Activated CD8-positive, alpha-beta memory T cell treated with anti-CD3 and anti-CD28 coated beads, Interleukin-2, amount 10 ng/mL, durations not matched to agents 7 days and 5 days (primary cell): ENCODE results near the gene SIGLEC10. TPM values are rescaled to one million over a fixed set of nuclear protein-coding genes. Genes with fewer than 3 reads are reported as not detected.

Experiments
- ATAC-seq: fragments of 150-1000 bp; cut with Tn5 transposase; one replicate; pipeline ENCODE4 v1.10.0; 2021; ENCODE audit warnings: moderate library complexity
- CTCF ChIA-PET: fragments of 350-600 bp; sonication (Branson Sonifier 250); formaldehyde crosslinking; loops from one replicate; lab custom pipeline; 2021; ENCODE audit warnings: antibody characterized with exemption; lab: Charles Lee
- DNase-seq: peaks from one replicate; pipeline ENCODE4 v3.0.0-alpha.2; 2020
- H3K27ac Mint-ChIP-seq: one replicate; pipeline ENCODE4 v1.8.0; 2021; ENCODE audit warnings: mild to moderate bottlenecking, mixed read lengths
- H3K27me3 Mint-ChIP-seq: one replicate; pipeline ENCODE4 v1.8.0; 2021; ENCODE audit warnings: mixed read lengths
- H3K36me3 Mint-ChIP-seq: one replicate; pipeline ENCODE4 v1.8.0; 2021; ENCODE audit warnings: mild to moderate bottlenecking, mixed read lengths
- H3K4me1 Mint-ChIP-seq: one replicate; pipeline ENCODE4 v1.8.0; 2021; ENCODE audit warnings: mixed read lengths
- H3K4me3 Mint-ChIP-seq: one replicate; pipeline ENCODE4 v1.8.0; 2021; ENCODE audit warnings: mild to moderate bottlenecking, moderate library complexity, mixed read lengths
- H3K9me3 Mint-ChIP-seq: one replicate; pipeline ENCODE4 v1.8.0; 2022; ENCODE audit warnings: low read depth, mixed read lengths
- total RNA-seq, 2 experiments: library from RNA; stranded (reverse); gene quantifications; one replicate each; pipeline ENCODE4 v1.2.3, GENCODE V29; 2021

Gene SIGLEC10
- total RNA-seq, 2 experiments from 2014 or later: 1.4 to 2.1 TPM

GRCh38 chr19:51366389-51367254, 50.8 kb downstream of the SIGLEC10 start:
- CTCF ChIA-PET: interaction anchor here (0.9 to 7.9 kb wide), 8 partner anchors 12 to 75 kb away, joined by 3 to 97 read pairs (median 4); no protein-coding TSS in a partner anchor
- ATAC-seq (peak; percentile 57), DNase-seq (peak; percentile 98)
- H3K9me3 Mint-ChIP-seq: no peaks in the 10 kb centered on the region
- H3K27ac Mint-ChIP-seq: peak overlapping the region; percentile 98
- peaks cover 51% of the 10 kb centered on the region for H3K4me1 Mint-ChIP-seq
- peaks cover 26% of the 10 kb centered on the region for H3K36me3 Mint-ChIP-seq
- H3K4me3 Mint-ChIP-seq: peak overlapping the region; percentile 97
- no peaks in the 10 kb centered on the region for H3K27me3 Mint-ChIP-seq

GRCh38 chr19:51365965-51366388, 51.5 kb downstream of the SIGLEC10 start, which contains the start of gene ETFB:
Gene ETFB (minus strand): TSS chr19:51366388. CDS start chr19:51366326, 62 bp downstream.
- Mint-ChIP-seq H3K4me3 (peak within 1 kb of the TSS; percentile 97), H3K9me3 (no peaks in the 10 kb centered on the region), H3K27me3 (no peaks in the 10 kb centered on the region), H3K36me3 (peaks cover 20% of the 10 kb centered on the region), H3K27ac (peak within 1 kb of the TSS; percentile 98), H3K4me1 (peaks cover 54% of the 10 kb centered on the region)
- no peak for ATAC-seq
- no peak for DNase-seq
- CTCF ChIA-PET: interaction anchor here (0.7 to 1.9 kb wide), 8 partner anchors 9 to 76 kb away, joined by 3 to 14 read pairs (median 4); no protein-coding TSS in a partner anchor

- DNase-seq (peak; percentile 51), ATAC-seq (no peak)
- CTCF ChIA-PET: interaction anchor here (0.7 to 1.9 kb wide), 8 partner anchors 9 to 76 kb away, joined by 3 to 14 read pairs (median 4); no protein-coding TSS in a partner anchor
- Mint-ChIP-seq H3K27ac (peak overlapping the region; percentile 98), H3K27me3 (no peaks in the 10 kb centered on the region), H3K36me3 (peaks cover 14% of the 10 kb centered on the region), H3K4me3 (peak overlapping the region; percentile 97), H3K4me1 (peaks cover 58% of the 10 kb centered on the region), H3K9me3 (no peaks in the 10 kb centered on the region)
Measured at GRCh38 chr19:51365211-51365964, 52.1 kb downstream of the SIGLEC10 start.

DNA sequence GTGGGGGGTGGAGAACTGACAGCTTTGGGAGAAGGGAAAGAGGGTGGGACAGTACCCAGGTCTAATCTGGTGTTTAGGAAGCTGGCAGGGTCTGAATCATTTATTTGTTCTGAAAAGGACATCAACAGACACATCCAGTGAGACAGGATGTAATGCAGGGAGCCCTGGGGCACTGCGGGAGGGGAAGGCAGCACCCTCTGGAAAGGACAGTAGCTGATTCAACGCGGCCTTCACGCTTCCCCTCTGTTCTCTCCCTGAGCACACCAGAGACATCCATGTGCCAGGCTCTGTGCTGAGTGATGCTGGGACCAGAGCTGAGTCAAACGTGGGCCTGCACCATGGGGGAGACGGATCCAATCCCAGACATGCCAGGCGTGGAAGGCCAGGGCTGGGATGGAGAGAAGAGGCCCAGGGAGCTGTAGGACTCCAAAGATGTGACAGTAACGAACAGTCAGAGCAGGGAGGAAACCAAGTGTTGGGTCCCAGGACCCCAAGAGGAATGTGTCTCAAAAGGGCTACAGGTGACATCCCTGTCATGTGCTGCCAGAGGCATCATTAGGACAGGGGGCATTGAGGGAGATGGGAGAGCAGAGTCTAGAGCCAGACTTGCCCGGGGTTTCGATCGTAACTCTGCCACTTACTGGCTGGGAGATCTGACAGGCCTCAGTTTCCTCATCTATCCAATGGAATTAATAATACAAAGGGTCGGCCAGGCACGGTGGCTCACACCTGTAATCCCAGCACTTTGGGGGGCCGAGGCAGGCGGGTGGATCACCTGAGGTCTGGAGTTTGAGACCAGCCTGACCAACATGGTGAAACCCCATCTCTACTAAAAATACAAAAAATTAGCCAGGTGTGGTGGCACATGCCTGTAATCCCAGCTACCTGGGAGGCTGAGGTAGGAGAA, 53.0 kb downstream of the SIGLEC10 start:
- no peak for ATAC-seq

GRCh38 chr19:51361239-51361638, 56.2 kb downstream of the SIGLEC10 start:
- no peak for ATAC-seq
- CTCF ChIA-PET: interaction anchor here (0.7 to 2.7 kb wide), 5 partner anchors 33 to 201 kb away, joined by 3 to 7 read pairs (median 3); no protein-coding TSS in a partner anchor
- H3K4me1 Mint-ChIP-seq: peaks cover 54% of the 10 kb centered on the region
- no peak overlapping the region for H3K27ac Mint-ChIP-seq
- no peaks in the 10 kb centered on the region for H3K27me3 Mint-ChIP-seq
- no peaks in the 10 kb centered on the region for H3K9me3 Mint-ChIP-seq
- peaks cover 15% of the 10 kb centered on the region for H3K36me3 Mint-ChIP-seq
- no peak overlapping the region for H3K4me3 Mint-ChIP-seq
- no peak for DNase-seq

More for the DNA sequence above, 53.0 kb downstream of the SIGLEC10 start:
- no peaks in the 10 kb centered on the region for H3K9me3 Mint-ChIP-seq
- CTCF ChIA-PET: interaction anchor here (0.8 to 1.9 kb wide), 2 partner anchors 25 to 60 kb away, joined by 3 to 14 read pairs; no protein-coding TSS in a partner anchor
- no peak for DNase-seq
- H3K36me3 Mint-ChIP-seq: peaks cover 11% of the 10 kb centered on the region
- H3K4me3 Mint-ChIP-seq: peak overlapping the region; percentile 38
- H3K4me1 Mint-ChIP-seq: peaks cover 58% of the 10 kb centered on the region
- no peaks in the 10 kb centered on the region for H3K27me3 Mint-ChIP-seq
- peak overlapping the region; percentile 41 for H3K27ac Mint-ChIP-seq

Other genes with a start within 250 kb of the SIGLEC10 start
- gene CD33, start 192.6 kb downstream of the SIGLEC10 start, total RNA-seq: 1 to 10 TPM in 1 of 2 experiments, under 1 TPM in 1; 0.96 to 6.2 TPM
- gene SIGLECL1, start 166.6 kb downstream of the SIGLEC10 start, total RNA-seq: not detected
- gene IGLON5, start 106.0 kb downstream of the SIGLEC10 start, total RNA-seq: under 1 TPM; 0.18 to 0.23 TPM
- gene VSIG10L, start 75.5 kb downstream of the SIGLEC10 start, total RNA-seq: 1 to 10 TPM; 1.8 to 2.2 TPM
- 100 to 1,000 TPM; 121 to 123 TPM for gene ETFB, start 51.3 kb downstream of the SIGLEC10 start, total RNA-seq
- 10 to 100 TPM; 19.1 to 27.8 TPM for gene CLDND2, start 48.6 kb downstream of the SIGLEC10 start, total RNA-seq
- 1,000 to 10,000 TPM in 1 of 2 experiments, 100 to 1,000 TPM in 1; 852 to 1,014 TPM for gene NKG7, start 45.0 kb downstream of the SIGLEC10 start, total RNA-seq
- under 1 TPM in 1 of 2 experiments, not detected in 1; 0.23 TPM for gene LIM2, start 29.7 kb downstream of the SIGLEC10 start, total RNA-seq
- gene C19orf84, start 27.1 kb downstream of the SIGLEC10 start, total RNA-seq: not detected
- gene SIGLEC8, start 40.8 kb upstream of the SIGLEC10 start, total RNA-seq: not detected
- not detected for gene CEACAM18, start 60.9 kb upstream of the SIGLEC10 start, total RNA-seq
- 1 to 10 TPM in 1 of 2 experiments, under 1 TPM in 1; 0.98 to 3.9 TPM for gene SIGLEC12, start 84.2 kb upstream of the SIGLEC10 start, total RNA-seq
- gene SIGLEC6, start 114.0 kb upstream of the SIGLEC10 start, total RNA-seq: not detected
- gene ZNF175, start 153.6 kb upstream of the SIGLEC10 start, total RNA-seq: 10 to 100 TPM in 1 of 2 experiments, 1 to 10 TPM in 1; 8.3 to 10.1 TPM
- not detected for gene SIGLEC5, start 212.8 kb upstream of the SIGLEC10 start, total RNA-seq
- gene SIGLEC14, start 229.2 kb upstream of the SIGLEC10 start, total RNA-seq: under 1 TPM in 1 of 2 experiments, not detected in 1; 0.91 TPM